Fibroblast of lung (primary cell): ENCODE results near the gene TEX52.

Experiments
- EZH2 ChIP-seq: IDR thresholded peaks from 2 replicates; pipeline ENCODE4 v1.5.1; 2012; ENCODE audit warnings: low read length, control low read depth, mild to moderate bottlenecking; ENCODE audit errors: missing control alignments
- TF ChIP-seq, protein P1 (sequence below), 2 donors: IDR thresholded peaks in 1 of 2; conservative IDR thresholded peaks in 1 of 2; 1 replicate in 1 of 2; 2 replicates in 1 of 2; pipeline ENCODE4 v1.5.1; 2011 to 2012; ENCODE audit warnings: low read length in 2 of 2, control low read depth in 1 of 2, inconsistent platforms in 1 of 2, low read depth in 1 of 2, mild to moderate bottlenecking in 1 of 2

DNA sequence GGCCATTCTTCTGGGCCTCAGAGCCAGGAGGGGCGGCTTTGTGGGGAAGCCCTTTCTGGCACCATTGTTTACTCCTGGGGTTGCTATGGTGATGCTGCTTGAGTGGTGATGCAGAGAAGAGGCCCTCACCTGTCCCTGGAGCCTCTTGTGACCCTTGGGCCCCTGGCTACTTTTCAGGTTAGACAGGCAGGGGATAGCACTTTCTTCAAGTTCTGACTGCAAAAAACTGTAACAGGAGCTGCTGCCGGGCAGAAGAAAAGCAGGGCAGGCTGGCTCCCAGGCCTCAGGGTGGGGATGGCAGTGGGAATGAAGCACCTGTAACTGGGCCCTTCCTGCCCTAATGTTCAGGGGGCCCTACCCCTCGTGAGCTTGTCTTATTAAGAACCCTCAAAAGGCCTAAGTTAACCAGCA, at the start of gene TEX52:
- TF ChIP-seq, protein P1, sequence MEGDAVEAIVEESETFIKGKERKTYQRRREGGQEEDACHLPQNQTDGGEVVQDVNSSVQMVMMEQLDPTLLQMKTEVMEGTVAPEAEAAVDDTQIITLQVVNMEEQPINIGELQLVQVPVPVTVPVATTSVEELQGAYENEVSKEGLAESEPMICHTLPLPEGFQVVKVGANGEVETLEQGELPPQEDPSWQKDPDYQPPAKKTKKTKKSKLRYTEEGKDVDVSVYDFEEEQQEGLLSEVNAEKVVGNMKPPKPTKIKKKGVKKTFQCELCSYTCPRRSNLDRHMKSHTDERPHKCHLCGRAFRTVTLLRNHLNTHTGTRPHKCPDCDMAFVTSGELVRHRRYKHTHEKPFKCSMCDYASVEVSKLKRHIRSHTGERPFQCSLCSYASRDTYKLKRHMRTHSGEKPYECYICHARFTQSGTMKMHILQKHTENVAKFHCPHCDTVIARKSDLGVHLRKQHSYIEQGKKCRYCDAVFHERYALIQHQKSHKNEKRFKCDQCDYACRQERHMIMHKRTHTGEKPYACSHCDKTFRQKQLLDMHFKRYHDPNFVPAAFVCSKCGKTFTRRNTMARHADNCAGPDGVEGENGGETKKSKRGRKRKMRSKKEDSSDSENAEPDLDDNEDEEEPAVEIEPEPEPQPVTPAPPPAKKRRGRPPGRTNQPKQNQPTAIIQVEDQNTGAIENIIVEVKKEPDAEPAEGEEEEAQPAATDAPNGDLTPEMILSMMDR (conservative IDR thresholded peaks at IDR 0.05 in 1 of 2, IDR thresholded peaks at IDR 0.05 in 1 of 2; ENCODE audit: low read depth in 1 of 2, low read length in 2 of 2) = no peak
- no peak for TF ChIP-seq EZH2
